ENCODE results near the gene MSANTD3.

Gene MSANTD3

GRCh38 chr9:100457517-100457916 is 30.6 kb downstream of the MSANTD3 start:
- H3K36me3 ChIP-seq (ENCODE audit: control insufficient read depth, insufficient read depth, low read length) = peaks cover 11% of the 10 kb centered on the region
- DNase-seq = no peak
- H3K27ac ChIP-seq (ENCODE audit: insufficient read depth, low read length, poor library complexity, severe bottlenecking) = no peak overlapping the region
- H3K4me3 ChIP-seq (ENCODE audit: insufficient read depth, low read depth, low read length, poor library complexity, severe bottlenecking) = no peak overlapping the region
- H3K4me1 ChIP-seq (ENCODE audit: control insufficient read depth, insufficient read depth, low read length, poor library complexity, severe bottlenecking) = no peaks in the 10 kb centered on the region
- H3K27me3 ChIP-seq (replicated peaks; ENCODE audit: control insufficient read depth, insufficient read depth, low read length, poor library complexity, severe bottlenecking) = no peaks in the 10 kb centered on the region
- H3K9me3 ChIP-seq (ENCODE audit: control insufficient read depth, low read length) = no peaks in the 10 kb centered on the region

- H3K27me3 ChIP-seq (replicated peaks; ENCODE audit: control insufficient read depth, insufficient read depth, low read length, poor library complexity, severe bottlenecking) = no peaks in the 10 kb centered on the region
- H3K9me3 ChIP-seq (ENCODE audit: control insufficient read depth, low read length) = no peaks in the 10 kb centered on the region
Observed at GRCh38 chr9:100459963-100460362, 33.0 kb downstream of the MSANTD3 start.

GRCh38 chr9:100465274-100465673 is 38.3 kb downstream of the MSANTD3 start:
- H3K4me1 ChIP-seq (ENCODE audit: control insufficient read depth, insufficient read depth, low read length, poor library complexity, severe bottlenecking) = no peaks in the 10 kb centered on the region
- H3K27ac ChIP-seq (ENCODE audit: insufficient read depth, low read length, poor library complexity, severe bottlenecking) = no peak overlapping the region
- no peaks in the 10 kb centered on the region for H3K9me3 ChIP-seq (ENCODE audit: control insufficient read depth, low read length)

More at GRCh38 chr9:100459963-100460362, 33.0 kb downstream of the MSANTD3 start:
- no peak overlapping the region for H3K4me3 ChIP-seq (ENCODE audit: insufficient read depth, low read depth, low read length, poor library complexity, severe bottlenecking)
- H3K36me3 ChIP-seq (ENCODE audit: control insufficient read depth, insufficient read depth, low read length) = no peaks in the 10 kb centered on the region
- no peak overlapping the region for H3K27ac ChIP-seq (ENCODE audit: insufficient read depth, low read length, poor library complexity, severe bottlenecking)
- no peaks in the 10 kb centered on the region for H3K4me1 ChIP-seq (ENCODE audit: control insufficient read depth, insufficient read depth, low read length, poor library complexity, severe bottlenecking)
- no peak for DNase-seq

GRCh38 chr9:100465761-100466160 is 38.8 kb downstream of the MSANTD3 start:
- H3K4me3 ChIP-seq (ENCODE audit: insufficient read depth, low read depth, low read length, poor library complexity, severe bottlenecking) = no peak overlapping the region
- H3K27me3 ChIP-seq (replicated peaks; ENCODE audit: control insufficient read depth, insufficient read depth, low read length, poor library complexity, severe bottlenecking) = no peaks in the 10 kb centered on the region
- no peaks in the 10 kb centered on the region for H3K9me3 ChIP-seq (ENCODE audit: control insufficient read depth, low read length)
- no peaks in the 10 kb centered on the region for H3K36me3 ChIP-seq (ENCODE audit: control insufficient read depth, insufficient read depth, low read length)
- H3K4me1 ChIP-seq (ENCODE audit: control insufficient read depth, insufficient read depth, low read length, poor library complexity, severe bottlenecking) = no peaks in the 10 kb centered on the region
- DNase-seq = no peak
- no peak overlapping the region for H3K27ac ChIP-seq (ENCODE audit: insufficient read depth, low read length, poor library complexity, severe bottlenecking)

More at GRCh38 chr9:100465274-100465673, 38.3 kb downstream of the MSANTD3 start:
- Histone ChIP-seq H3K4me3 (ENCODE audit: insufficient read depth, low read depth, low read length, poor library complexity, severe bottlenecking) (no peak overlapping the region), H3K36me3 (ENCODE audit: control insufficient read depth, insufficient read depth, low read length) (no peaks in the 10 kb centered on the region), H3K27me3 (replicated peaks; ENCODE audit: control insufficient read depth, insufficient read depth, low read length, poor library complexity, severe bottlenecking) (no peaks in the 10 kb centered on the region)
- DNase-seq = no peak

GRCh38 chr9:100466171-100466828 is 39.4 kb downstream of the MSANTD3 start:
- Histone ChIP-seq H3K9me3 (ENCODE audit: control insufficient read depth, low read length) (no peaks in the 10 kb centered on the region), H3K4me1 (ENCODE audit: control insufficient read depth, insufficient read depth, low read length, poor library complexity, severe bottlenecking) (no peaks in the 10 kb centered on the region), H3K27me3 (replicated peaks; ENCODE audit: control insufficient read depth, insufficient read depth, low read length, poor library complexity, severe bottlenecking) (no peaks in the 10 kb centered on the region), H3K36me3 (ENCODE audit: control insufficient read depth, insufficient read depth, low read length) (no peaks in the 10 kb centered on the region), H3K27ac (ENCODE audit: insufficient read depth, low read length, poor library complexity, severe bottlenecking) (no peak overlapping the region), H3K4me3 (ENCODE audit: insufficient read depth, low read depth, low read length, poor library complexity, severe bottlenecking) (no peak overlapping the region)
- no peak for DNase-seq

GRCh38 chr9:100466829-100467221 is 39.9 kb downstream of the MSANTD3 start:
- DNase-seq = no peak
- H3K27ac ChIP-seq (ENCODE audit: insufficient read depth, low read length, poor library complexity, severe bottlenecking) = no peak overlapping the region
- H3K4me1 ChIP-seq (ENCODE audit: control insufficient read depth, insufficient read depth, low read length, poor library complexity, severe bottlenecking) = no peaks in the 10 kb centered on the region
- no peaks in the 10 kb centered on the region for H3K9me3 ChIP-seq (ENCODE audit: control insufficient read depth, low read length)
- no peaks in the 10 kb centered on the region for H3K27me3 ChIP-seq (replicated peaks; ENCODE audit: control insufficient read depth, insufficient read depth, low read length, poor library complexity, severe bottlenecking)
- no peak overlapping the region for H3K4me3 ChIP-seq (ENCODE audit: insufficient read depth, low read depth, low read length, poor library complexity, severe bottlenecking)
- H3K36me3 ChIP-seq (ENCODE audit: control insufficient read depth, insufficient read depth, low read length) = no peaks in the 10 kb centered on the region

- no peaks in the 10 kb centered on the region for H3K36me3 ChIP-seq (ENCODE audit: control insufficient read depth, insufficient read depth, low read length)
- H3K9me3 ChIP-seq (ENCODE audit: control insufficient read depth, low read length) = no peaks in the 10 kb centered on the region
- H3K4me1 ChIP-seq (ENCODE audit: control insufficient read depth, insufficient read depth, low read length, poor library complexity, severe bottlenecking) = no peaks in the 10 kb centered on the region
- H3K4me3 ChIP-seq (ENCODE audit: insufficient read depth, low read depth, low read length, poor library complexity, severe bottlenecking) = no peak overlapping the region
- H3K27ac ChIP-seq (ENCODE audit: insufficient read depth, low read length, poor library complexity, severe bottlenecking) = no peak overlapping the region
- peaks cover 4% of the 10 kb centered on the region for H3K27me3 ChIP-seq (replicated peaks; ENCODE audit: control insufficient read depth, insufficient read depth, low read length, poor library complexity, severe bottlenecking)
- no peak for DNase-seq
Observed at GRCh38 chr9:100468041-100468440, 41.1 kb downstream of the MSANTD3 start.

GRCh38 chr9:100472268-100472667 is 45.3 kb downstream of the MSANTD3 start:
- Histone ChIP-seq H3K27me3 (replicated peaks; ENCODE audit: control insufficient read depth, insufficient read depth, low read length, poor library complexity, severe bottlenecking) (peaks cover 16% of the 10 kb centered on the region), H3K9me3 (ENCODE audit: control insufficient read depth, low read length) (no peaks in the 10 kb centered on the region), H3K4me3 (ENCODE audit: insufficient read depth, low read depth, low read length, poor library complexity, severe bottlenecking) (no peak overlapping the region), H3K36me3 (ENCODE audit: control insufficient read depth, insufficient read depth, low read length) (no peaks in the 10 kb centered on the region), H3K4me1 (ENCODE audit: control insufficient read depth, insufficient read depth, low read length, poor library complexity, severe bottlenecking) (no peaks in the 10 kb centered on the region), H3K27ac (ENCODE audit: insufficient read depth, low read length, poor library complexity, severe bottlenecking) (no peak overlapping the region)
- no peak for DNase-seq

- H3K27ac ChIP-seq (ENCODE audit: insufficient read depth, low read length, poor library complexity, severe bottlenecking) = no peak within 1 kb of the TSS
- peaks cover 16% of the 10 kb centered on the region for H3K27me3 ChIP-seq (replicated peaks; ENCODE audit: control insufficient read depth, insufficient read depth, low read length, poor library complexity, severe bottlenecking)
- peak within 1 kb of the TSS; percentile 45 for H3K4me3 ChIP-seq (ENCODE audit: insufficient read depth, low read depth, low read length, poor library complexity, severe bottlenecking)
- H3K36me3 ChIP-seq (ENCODE audit: control insufficient read depth, insufficient read depth, low read length) = no peaks in the 10 kb centered on the region
- no peaks in the 10 kb centered on the region for H3K4me1 ChIP-seq (ENCODE audit: control insufficient read depth, insufficient read depth, low read length, poor library complexity, severe bottlenecking)
- peak in 1 of 3 donors; percentile 2 for DNase-seq
- H3K9me3 ChIP-seq (ENCODE audit: control insufficient read depth, low read length) = no peaks in the 10 kb centered on the region
Observed at GRCh38 chr9:100472788-100473275, 45.9 kb downstream of the MSANTD3 start, which contains the start of gene TMEFF1. Gene TMEFF1, plus strand, starts transcription at chr9:100473149. Its CDS starts 396 bp downstream, at chr9:100473545.

- DNase-seq = no peak
- H3K27ac ChIP-seq (ENCODE audit: insufficient read depth, low read length, poor library complexity, severe bottlenecking) = no peak overlapping the region
- H3K4me3 ChIP-seq (ENCODE audit: insufficient read depth, low read depth, low read length, poor library complexity, severe bottlenecking) = peak overlapping the region; percentile 45
- no peaks in the 10 kb centered on the region for H3K4me1 ChIP-seq (ENCODE audit: control insufficient read depth, insufficient read depth, low read length, poor library complexity, severe bottlenecking)
- no peaks in the 10 kb centered on the region for H3K36me3 ChIP-seq (ENCODE audit: control insufficient read depth, insufficient read depth, low read length)
- no peaks in the 10 kb centered on the region for H3K9me3 ChIP-seq (ENCODE audit: control insufficient read depth, low read length)
- peaks cover 16% of the 10 kb centered on the region for H3K27me3 ChIP-seq (replicated peaks; ENCODE audit: control insufficient read depth, insufficient read depth, low read length, poor library complexity, severe bottlenecking)
Observed at GRCh38 chr9:100473276-100474081, 46.5 kb downstream of the MSANTD3 start.
